ENCODE results near the gene CABLES1. TPM values are rescaled to one million over a fixed set of nuclear protein-coding genes. Genes with fewer than 3 reads are reported as not detected.

Gene CABLES1
- total and polyA plus RNA-seq, 2 of the 4 experiments (the other 2 are of a cell fraction), result 4.7 to 5.7 TPM

- H3K18ac ChIP-seq (ENCODE audit: low read depth, low read length), result no peak overlapping the region
- no peak overlapping the region for H2AFZ ChIP-seq (replicated peaks; ENCODE audit: low read length, poor library complexity)
- ChIA-PET POLR2A (ENCODE audit: unreplicated experiment) (no interaction called here), CTCF (no interaction called here)
- BruUV-seq (replicated peaks), result no TSS peak
- DNase-seq (no peak), ATAC-seq (ENCODE audit: low read depth) (no peak)
- peaks cover 9% of the 10 kb centered on the region; the same call in 1 of the 2 replicates for H3K9me1 ChIP-seq (ENCODE audit: insufficient read depth, low read length)
- H3K23ac ChIP-seq (ENCODE audit: low read depth, low read length), result peak overlapping the region; percentile 49; the same call in 1 of the 2 replicates
- peak overlapping the region; percentile 50; the same call in 2 of the 3 replicates for H2BK15ac ChIP-seq (ENCODE audit: low read depth, low read length)
- H3K9ac ChIP-seq (ENCODE audit: low read depth, low read length), result no peak overlapping the region
- intact Hi-C loops (cut with micrococcal nuclease), result loop anchor here (5.0 kb wide), 1 partner anchor 97 kb away; no protein-coding TSS in a partner anchor
- H3K27ac ChIP-seq (ENCODE audit: insufficient read depth, low read length), result no peak overlapping the region
- 100% methylated on average over 2 of the region's 8 CpGs; no CpG with 5 or more reads in 1 of the 2 experiments for WGBS, 2 experiments (ENCODE audit: extremely low coverage in 2 of 2, insufficient read length in 1 of 2)
- no peaks in the 10 kb centered on the region for H4K20me1 ChIP-seq (ENCODE audit: insufficient read depth, low read length)
- no peaks in the 10 kb centered on the region for H3K27me3 ChIP-seq (ENCODE audit: control insufficient read depth, insufficient read depth, low read length)
- TF ChIP-seq MAFK (IDR thresholded peaks at IDR 0.05; ENCODE audit: low read depth, low read length), result no peak
- no peak for TF ChIP-seq CEBPB (IDR thresholded peaks at IDR 0.05; ENCODE audit: low read depth, low read length)
- no peak for TF ChIP-seq CHD1 (IDR thresholded peaks at IDR 0.05; ENCODE audit: low read depth, low read length)
- no peak for TF ChIP-seq SMC3 (IDR thresholded peaks at IDR 0.05; ENCODE audit: low read depth, low read length)
- TF ChIP-seq CTCF (conservative IDR thresholded peaks at IDR 0.05; ENCODE audit: low read depth, low read length), result no peak
- no peak for TF ChIP-seq RFX5 (IDR thresholded peaks at IDR 0.05; ENCODE audit: low read depth, low read length)
- TF ChIP-seq BHLHE40 (IDR thresholded peaks at IDR 0.05; ENCODE audit: low read depth, low read length), result no peak
- TF ChIP-seq POLR2A (IDR thresholded peaks at IDR 0.05; ENCODE audit: low read depth, low read length), result no peak
- no peak overlapping the region for H3K56ac ChIP-seq (ENCODE audit: extremely low read depth, insufficient read depth, low read length)
- no peak overlapping the region for H2BK5ac ChIP-seq (ENCODE audit: low read depth, low read length, poor library complexity, severe bottlenecking)
- H2BK120ac ChIP-seq (ENCODE audit: low read depth, low read length), result peak overlapping the region; percentile 74
- H3K9me3 ChIP-seq (ENCODE audit: control insufficient read depth, insufficient read depth, low read length), result no peaks in the 10 kb centered on the region
- H4K8ac ChIP-seq (ENCODE audit: low read depth in 2 of 2, low read length in 2 of 2), result 0 out of 4 replicates have a peak overlapping the region, but pooled peaks of 1 of the 2 experiments have one; percentile 2
- dilution Hi-C loops (cut with HindIII; ENCODE audit: low sequenced_read_pairs, unreplicated experiment), result no loop called here
- H3K79me1 ChIP-seq (ENCODE audit: low read depth in 1 of 2, low read length in 2 of 2), result peaks cover 1 to 4% of the 10 kb centered on the region in 2 experiments; a peak in 3 of 4 replicates
- H3K4me3 ChIP-seq (ENCODE audit: insufficient read depth, low read depth, low read length), result no peak overlapping the region
- H4K5ac ChIP-seq (ENCODE audit: low read depth, low read length), result peak overlapping the region; percentile 36; the same call in 1 of the 2 replicates
- peak overlapping the region; percentile 82 for H2AK5ac ChIP-seq (ENCODE audit: low read depth, low read length)
- H3K4me2 ChIP-seq (ENCODE audit: low read depth, low read length), result no peak overlapping the region
- no peak overlapping the region for H4K91ac ChIP-seq (ENCODE audit: insufficient read depth, low read depth, low read length)
- peak overlapping the region; percentile 42; the same call in 1 of the 2 replicates for H3K4ac ChIP-seq (ENCODE audit: low read depth, low read length)
- no peak overlapping the region; the same call in 1 of the 2 replicates for H3K14ac ChIP-seq (replicated peaks; ENCODE audit: low read depth, low read length)
- in situ Hi-C loops (cut with MboI; ENCODE audit: low sequenced_read_pairs), result loop anchor here (5.0 to 10.0 kb wide), 2 partner anchors 245 to 283 kb away; no protein-coding TSS in a partner anchor
- H2BK20ac ChIP-seq (ENCODE audit: low read depth, low read length), result peak overlapping the region; percentile 60; the same call in 1 of the 2 replicates
- H3K4me1 ChIP-seq (ENCODE audit: control insufficient read depth, insufficient read depth, low read length), result peaks cover 2% of the 10 kb centered on the region; the same call in 1 of the 2 replicates
- peak overlapping the region; percentile 39 for H2AK9ac ChIP-seq (replicated peaks; ENCODE audit: low read depth, low read length, poor library complexity)
- no peaks in the 10 kb centered on the region for H3K36me3 ChIP-seq (ENCODE audit: control insufficient read depth, insufficient read depth, low read length)
Observed at GRCh38 chr18:23129355-23130002, 5.8 kb upstream of the CABLES1 start.
